ENCODE measurements around the gene GAPVD1. TPM values are rescaled to one million over a fixed set of nuclear protein-coding genes. Genes with fewer than 3 reads are reported as not detected.
A peak's percentile ranks its signal among the peaks of the same experiment; 100 is the strongest.

The GAPVD1 gene
- total RNA-seq, 1 donor from 2014 or later, result 54.8 TPM

GRCh38 chr9:125370786-125371185, 109.2 kb downstream of the GAPVD1 start:
- intact Hi-C loops (cut with DNase I), result loop anchor here (10.0 kb wide), 1 partner anchor 116 kb away; no protein-coding TSS in a partner anchor
- TF ChIP-seq POLR2A (IDR thresholded peaks at IDR 0.05) (no peak), CTCF (IDR thresholded peaks at IDR 0.05) (no peak), POLR2AphosphoS5 (IDR thresholded peaks at IDR 0.05; ENCODE audit: insufficient read depth in 1 of 2, low read depth in 1 of 2) (no peak)
- no peaks in the 10 kb centered on the region for H3K27me3 ChIP-seq

GRCh38 chr9:125372441-125373226, 111.0 kb downstream of the GAPVD1 start:
- intact Hi-C loops (cut with DNase I), result loop anchor here (10.0 kb wide), 1 partner anchor 118 kb away; no protein-coding TSS in a partner anchor
- H3K27me3 ChIP-seq, result no peaks in the 10 kb centered on the region
- no peaks in the 10 kb centered on the region for H3K36me3 ChIP-seq
- DNase-seq (ENCODE audit: extremely low spot score in 2 of 2), result no peak
- H3K4me1 ChIP-seq, result peaks cover 13% of the 10 kb centered on the region
- no peak overlapping the region for H3K27ac ChIP-seq
- H3K4me3 ChIP-seq, result no peak overlapping the region
- no peaks in the 10 kb centered on the region for H3K9me3 ChIP-seq
- no peak for TF ChIP-seq POLR2A (IDR thresholded peaks at IDR 0.05)
- TF ChIP-seq POLR2AphosphoS5 (IDR thresholded peaks at IDR 0.05; ENCODE audit: insufficient read depth in 1 of 2, low read depth in 1 of 2), result no peak
- TF ChIP-seq CTCF (IDR thresholded peaks at IDR 0.05), result no peak

More at GRCh38 chr9:125370786-125371185, 109.2 kb downstream of the GAPVD1 start:
- H3K4me1 ChIP-seq, result peaks cover 13% of the 10 kb centered on the region
- DNase-seq (ENCODE audit: extremely low spot score in 2 of 2), result no peak
- no peaks in the 10 kb centered on the region for H3K9me3 ChIP-seq
- H3K4me3 ChIP-seq, result no peak overlapping the region
- H3K36me3 ChIP-seq, result no peaks in the 10 kb centered on the region
- no peak overlapping the region for H3K27ac ChIP-seq

GRCh38 chr9:125374443-125375309, 113.0 kb downstream of the GAPVD1 start:
- intact Hi-C loops (cut with DNase I), result loop anchor here (10.0 kb wide), 1 partner anchor 120 kb away; no protein-coding TSS in a partner anchor
- peak overlapping the region in 1 of 2 donors; percentile 30 for H3K4me3 ChIP-seq

GRCh38 chr9:125375820-125376219, 114.2 kb downstream of the GAPVD1 start:
- Histone ChIP-seq H3K36me3 (no peaks in the 10 kb centered on the region), H3K27ac (no peak overlapping the region), H3K9me3 (no peaks in the 10 kb centered on the region), H3K4me1 (peaks cover 13% of the 10 kb centered on the region), H3K4me3 (no peak overlapping the region), H3K27me3 (no peaks in the 10 kb centered on the region)
- no peak for TF ChIP-seq POLR2AphosphoS5 (IDR thresholded peaks at IDR 0.05; ENCODE audit: insufficient read depth in 1 of 2, low read depth in 1 of 2)
- TF ChIP-seq POLR2A (IDR thresholded peaks at IDR 0.05), result no peak
- no peak for TF ChIP-seq CTCF (IDR thresholded peaks at IDR 0.05)
- no peak for DNase-seq (ENCODE audit: extremely low spot score in 2 of 2)
- intact Hi-C loops (cut with DNase I), result loop anchor here (10.0 kb wide), 1 partner anchor 121 kb away; no protein-coding TSS in a partner anchor

More at GRCh38 chr9:125374443-125375309, 113.0 kb downstream of the GAPVD1 start:
- Histone ChIP-seq H3K4me1 (peaks cover 13% of the 10 kb centered on the region), H3K27ac (no peak overlapping the region), H3K36me3 (no peaks in the 10 kb centered on the region), H3K27me3 (no peaks in the 10 kb centered on the region), H3K9me3 (no peaks in the 10 kb centered on the region)
- DNase-seq (ENCODE audit: extremely low spot score in 2 of 2), result no peak
- TF ChIP-seq POLR2AphosphoS5 (IDR thresholded peaks at IDR 0.05; ENCODE audit: insufficient read depth in 1 of 2, low read depth in 1 of 2) (no peak), CTCF (IDR thresholded peaks at IDR 0.05) (peak; percentile 24 to 71 (median 45)), POLR2A (IDR thresholded peaks at IDR 0.05) (no peak)
